ENCODE measurements around the gene MPRIP. TPM values are rescaled to one million over a fixed set of nuclear protein-coding genes. Genes with fewer than 3 reads are reported as not detected.

The MPRIP gene
- total RNA-seq, 1 experiment from 2014 or later: 86.2 TPM

DNA sequence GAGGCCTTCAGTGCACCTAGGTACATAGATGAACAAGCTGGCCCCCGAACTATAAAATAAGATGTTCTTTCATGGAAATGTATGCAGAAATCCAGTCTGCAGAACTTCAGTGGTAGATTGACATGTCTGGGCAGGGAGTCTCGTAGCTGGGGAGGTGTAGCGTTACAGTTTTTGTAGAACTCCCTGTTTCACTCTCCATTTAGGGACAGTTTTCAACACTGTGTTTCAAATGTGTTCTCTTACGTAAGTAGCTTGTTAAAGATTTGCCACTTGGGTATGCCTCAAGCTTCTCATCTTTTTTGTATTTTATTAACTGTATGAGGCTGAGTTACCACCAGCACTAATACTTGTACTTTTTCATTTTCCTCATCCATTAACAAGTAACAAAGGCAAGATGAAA, 117.3 kb downstream of the MPRIP start:
- in situ Hi-C loops (cut with HindIII; ENCODE audit: low pct_unique_long_range_greater_than_20kb, low sequenced_read_pairs): no loop called here
- DNase-seq (ENCODE audit: low read depth): no peak

DNA sequence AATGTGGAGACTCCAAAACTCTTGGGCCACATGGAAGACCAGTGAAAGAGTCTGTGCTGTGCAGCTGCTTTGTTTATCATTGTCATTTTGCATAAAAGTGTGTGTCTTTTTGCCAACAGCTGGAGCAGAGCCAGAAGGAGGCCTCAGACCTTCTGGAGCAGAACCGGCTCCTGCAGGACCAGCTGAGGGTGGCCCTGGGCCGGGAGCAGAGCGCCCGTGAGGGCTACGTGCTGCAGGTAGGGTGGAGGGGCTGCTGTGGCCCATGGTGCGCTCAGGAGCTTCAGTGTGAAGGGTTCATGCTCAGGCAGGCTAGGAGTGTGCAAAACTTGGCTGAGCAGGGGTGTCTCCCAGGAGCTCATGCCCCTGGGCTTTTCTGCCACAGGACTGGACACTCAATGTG, 118.9 kb downstream of the MPRIP start:
- no peak for DNase-seq (ENCODE audit: low read depth)
- in situ Hi-C loops (cut with HindIII; ENCODE audit: low pct_unique_long_range_greater_than_20kb, low sequenced_read_pairs): no loop called here

- no peak for DNase-seq (ENCODE audit: low read depth)
- in situ Hi-C loops (cut with HindIII; ENCODE audit: low pct_unique_long_range_greater_than_20kb, low sequenced_read_pairs): no loop called here
These were observed 119.5 kb downstream of the MPRIP start for GRCh38 chr17:17161759-17162158.

- in situ Hi-C loops (cut with HindIII; ENCODE audit: low pct_unique_long_range_greater_than_20kb, low sequenced_read_pairs): no loop called here
- no peak for DNase-seq (ENCODE audit: low read depth)
These were observed 121.9 kb downstream of the MPRIP start for GRCh38 chr17:17164156-17164555.

GRCh38 chr17:17164676-17165075, 122.4 kb downstream of the MPRIP start:
- in situ Hi-C loops (cut with HindIII; ENCODE audit: low pct_unique_long_range_greater_than_20kb, low sequenced_read_pairs): no loop called here
- no peak for DNase-seq (ENCODE audit: low read depth)

- DNase-seq (ENCODE audit: low read depth): no peak
- in situ Hi-C loops (cut with HindIII; ENCODE audit: low pct_unique_long_range_greater_than_20kb, low sequenced_read_pairs): no loop called here
These were observed 123.5 kb downstream of the MPRIP start for GRCh38 chr17:17165666-17166308.

GRCh38 chr17:17166446-17166845, 124.2 kb downstream of the MPRIP start:
- DNase-seq (ENCODE audit: low read depth): no peak
- in situ Hi-C loops (cut with HindIII; ENCODE audit: low pct_unique_long_range_greater_than_20kb, low sequenced_read_pairs): no loop called here

GRCh38 chr17:17167356-17167755, 125.1 kb downstream of the MPRIP start:
- in situ Hi-C loops (cut with HindIII; ENCODE audit: low pct_unique_long_range_greater_than_20kb, low sequenced_read_pairs): no loop called here
- no peak for DNase-seq (ENCODE audit: low read depth)

DNA sequence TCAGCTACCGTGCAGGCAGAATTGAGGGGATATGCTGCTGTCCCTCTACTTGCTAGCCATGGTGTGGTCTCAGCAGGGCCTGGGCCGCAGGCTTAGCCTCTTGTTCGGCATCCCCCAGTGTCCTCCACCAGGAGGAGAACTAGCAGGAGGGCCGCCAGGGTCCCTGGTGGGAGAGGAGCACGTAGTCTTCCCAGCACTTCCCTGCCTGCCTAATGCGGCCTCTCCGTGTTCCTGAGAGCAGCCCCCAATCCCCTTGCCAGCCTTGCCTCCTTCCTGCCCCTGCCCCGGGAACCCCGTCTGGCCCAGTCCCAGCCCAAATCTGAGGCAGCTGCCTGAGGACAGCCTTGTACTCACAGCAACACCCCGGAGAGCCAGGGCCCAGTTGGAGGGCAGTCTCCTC, 125.7 kb downstream of the MPRIP start:
- in situ Hi-C loops (cut with HindIII; ENCODE audit: low pct_unique_long_range_greater_than_20kb, low sequenced_read_pairs): no loop called here
- DNase-seq (ENCODE audit: low read depth): no peak

DNA sequence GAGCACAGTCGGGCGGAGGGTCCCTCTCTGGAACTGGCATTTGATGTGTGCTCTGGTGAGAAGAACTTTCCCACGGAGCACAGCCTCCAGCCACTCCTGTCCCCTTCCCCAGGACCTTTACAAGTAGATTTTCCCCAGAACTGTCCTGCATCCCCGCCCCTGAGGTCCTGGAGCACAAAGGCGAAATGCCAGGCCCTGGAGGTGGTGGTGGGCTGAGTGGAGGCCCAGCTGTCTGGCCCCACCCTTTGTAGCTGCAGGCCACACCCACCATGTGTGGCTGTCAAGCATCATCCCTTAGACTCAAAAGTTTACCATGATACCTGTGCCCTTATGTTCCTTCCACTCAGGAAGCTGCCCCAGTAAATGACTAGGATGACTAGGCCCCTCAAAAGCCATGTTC, 126.1 kb downstream of the MPRIP start:
- in situ Hi-C loops (cut with HindIII; ENCODE audit: low pct_unique_long_range_greater_than_20kb, low sequenced_read_pairs): no loop called here
- DNase-seq (ENCODE audit: low read depth): no peak

GRCh38 chr17:17169396-17169795, 127.1 kb downstream of the MPRIP start:
- in situ Hi-C loops (cut with HindIII; ENCODE audit: low pct_unique_long_range_greater_than_20kb, low sequenced_read_pairs): no loop called here
- DNase-seq (ENCODE audit: low read depth): no peak

GRCh38 chr17:17170346-17170985, 128.2 kb downstream of the MPRIP start:
- in situ Hi-C loops (cut with HindIII; ENCODE audit: low pct_unique_long_range_greater_than_20kb, low sequenced_read_pairs): no loop called here
- no peak for DNase-seq (ENCODE audit: low read depth)

GRCh38 chr17:17171186-17171585, 128.9 kb downstream of the MPRIP start:
- in situ Hi-C loops (cut with HindIII; ENCODE audit: low pct_unique_long_range_greater_than_20kb, low sequenced_read_pairs): no loop called here
- no peak for DNase-seq (ENCODE audit: low read depth)

DNA sequence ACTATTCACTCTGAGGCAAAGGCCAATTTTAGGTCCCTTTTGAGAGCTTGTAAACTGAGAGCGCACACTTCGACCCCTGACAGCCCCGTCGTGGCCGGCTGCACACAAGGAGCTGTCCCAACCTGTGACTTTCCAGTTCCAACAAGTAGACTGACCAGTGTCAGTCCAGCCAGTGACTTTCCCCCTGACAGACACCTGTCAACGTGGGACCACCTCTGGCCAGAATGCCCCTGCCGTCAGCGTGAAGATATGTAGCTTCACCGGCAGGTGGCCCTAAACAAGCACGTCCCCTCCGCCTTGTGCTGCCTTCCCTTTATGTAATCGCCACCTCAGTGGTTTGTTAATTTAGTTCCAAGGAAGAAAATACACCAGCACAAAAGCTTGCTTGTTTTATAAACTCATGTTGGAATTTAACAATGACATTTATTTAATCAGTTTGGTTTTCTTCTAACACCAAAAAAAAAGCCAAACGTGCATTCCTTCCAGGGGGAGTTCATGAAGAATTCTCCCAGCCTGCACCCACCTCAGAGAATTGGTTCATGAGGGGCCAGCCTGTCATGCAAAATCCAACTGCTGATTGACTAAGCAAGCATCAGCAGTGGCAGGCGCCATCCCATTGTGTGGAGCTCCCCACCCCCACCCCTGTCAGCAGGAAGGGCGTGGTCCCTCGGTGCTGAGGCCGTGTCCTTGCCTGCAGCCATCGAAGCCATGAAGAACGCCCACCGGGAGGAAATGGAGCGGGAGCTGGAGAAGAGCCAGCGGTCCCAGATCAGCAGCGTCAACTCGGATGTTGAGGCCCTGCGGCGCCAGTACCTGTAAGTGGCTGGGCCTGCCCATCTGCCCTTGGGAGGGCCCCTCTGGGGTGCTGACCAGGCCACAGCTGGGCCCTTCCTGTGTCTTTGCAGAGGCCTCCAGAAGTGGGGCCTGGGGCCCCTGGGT, 130.0 kb downstream of the MPRIP start:
- in situ Hi-C loops (cut with HindIII; ENCODE audit: low pct_unique_long_range_greater_than_20kb, low sequenced_read_pairs): no loop called here
- no peak for DNase-seq (ENCODE audit: low read depth)

GRCh38 chr17:17172990-17173389, 130.7 kb downstream of the MPRIP start:
- in situ Hi-C loops (cut with HindIII; ENCODE audit: low pct_unique_long_range_greater_than_20kb, low sequenced_read_pairs): no loop called here
- no peak for DNase-seq (ENCODE audit: low read depth)

GRCh38 chr17:17173921-17174320, 131.7 kb downstream of the MPRIP start:
- DNase-seq (ENCODE audit: low read depth): no peak
- in situ Hi-C loops (cut with HindIII; ENCODE audit: low pct_unique_long_range_greater_than_20kb, low sequenced_read_pairs): no loop called here

- in situ Hi-C loops (cut with HindIII; ENCODE audit: low pct_unique_long_range_greater_than_20kb, low sequenced_read_pairs): no loop called here
- no peak for DNase-seq (ENCODE audit: low read depth)
These were observed 133.1 kb downstream of the MPRIP start for GRCh38 chr17:17175340-17175739.

DNA sequence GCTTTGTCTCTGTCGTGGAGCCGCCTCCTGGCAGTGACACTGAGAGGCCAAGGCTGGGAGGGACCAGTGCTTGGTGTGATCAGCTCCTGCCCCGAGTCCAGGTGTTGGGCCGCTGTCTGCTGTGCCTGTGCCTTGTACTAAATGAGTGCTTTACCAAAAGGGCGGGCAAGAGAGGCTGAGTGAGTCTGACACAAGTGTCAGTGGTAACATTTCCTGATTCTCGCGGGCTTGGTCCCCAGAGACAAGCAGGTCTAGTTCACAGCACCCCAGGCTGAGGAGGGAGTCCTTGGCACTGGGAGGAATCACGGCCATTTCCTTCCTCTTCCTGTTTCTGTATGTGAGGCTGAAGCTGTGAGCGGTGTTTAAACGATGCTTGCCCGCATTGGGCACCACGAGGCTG, 133.7 kb downstream of the MPRIP start:
- no peak for DNase-seq (ENCODE audit: low read depth)
- in situ Hi-C loops (cut with HindIII; ENCODE audit: low pct_unique_long_range_greater_than_20kb, low sequenced_read_pairs): no loop called here

DNA sequence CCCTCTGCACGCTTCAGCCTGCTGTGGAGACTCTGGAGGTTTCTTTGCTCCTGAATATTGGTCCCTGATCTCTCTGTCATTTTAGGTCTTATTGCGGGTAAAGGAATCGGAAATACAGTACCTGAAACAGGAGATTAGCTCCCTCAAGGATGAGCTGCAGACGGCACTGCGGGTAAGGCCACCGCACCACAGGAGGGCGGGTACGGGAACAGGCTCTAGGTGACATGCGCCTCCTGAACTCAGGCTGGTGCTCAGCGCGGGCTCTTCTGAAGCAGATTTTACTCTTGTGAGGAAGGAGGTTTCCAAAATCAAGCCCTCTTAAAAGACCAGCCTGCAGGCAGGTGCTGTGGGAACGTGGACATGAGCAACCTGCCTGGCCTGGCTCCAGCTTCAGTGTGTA, 134.1 kb downstream of the MPRIP start:
- no peak for DNase-seq (ENCODE audit: low read depth)
- in situ Hi-C loops (cut with HindIII; ENCODE audit: low pct_unique_long_range_greater_than_20kb, low sequenced_read_pairs): no loop called here

All from Caki2 (cell line).